RKO (cell line): ENCODE results near the gene ATRIP.
A peak's percentile ranks its signal among the peaks of the same experiment; 100 is the strongest.
"Not testable (repeated sequence)": the region's sequence is repeated elsewhere in the genome, so short reads cannot be mapped to it uniquely, and the experiment has no call there.

ENCODE experiments used
- DNase-seq: peaks from one replicate; pipeline ENCODE4 v3.0.0-alpha.2; 2016; ENCODE audit warnings: low spot score

The ATRIP gene

GRCh38 chr3:48437812-48438211 is 8.7 kb upstream of the ATRIP start:
- DNase-seq: no peak

- DNase-seq: peak; percentile 98
Observed at GRCh38 chr3:48439820-48440589, 6.5 kb upstream of the ATRIP start, which contains the start of the genes CCDC51 and TMA7. Gene CCDC51, minus strand, starts transcription at chr3:48440119. Its CDS starts 4,991 bp downstream, at chr3:48435128. Gene TMA7, plus strand, starts transcription at chr3:48440257. Its CDS starts 40 bp downstream, at chr3:48440297.

- DNase-seq: peak; percentile 21
Observed at GRCh38 chr3:48440590-48440958, 6.0 kb upstream of the ATRIP start.

- no peak for DNase-seq
Observed at GRCh38 chr3:48441940-48442339, 4.6 kb upstream of the ATRIP start.

- DNase-seq: peak; percentile 24
Observed at GRCh38 chr3:48445277-48445882, 1.2 kb upstream of the ATRIP start.

GRCh38 chr3:48446043-48446424 is 503 bp upstream of the ATRIP start:
- no peak for DNase-seq

- no peak for DNase-seq
Observed at GRCh38 chr3:48451270-48451669, 4.7 kb downstream of the ATRIP start.

GRCh38 chr3:48456456-48456855 is 9.9 kb downstream of the ATRIP start:
- DNase-seq: no peak

- DNase-seq: no peak
Observed at GRCh38 chr3:48459331-48459730, 12.8 kb downstream of the ATRIP start.

- no peak for DNase-seq
Observed at GRCh38 chr3:48459773-48460516, 13.4 kb downstream of the ATRIP start.

- no peak for DNase-seq
Observed at GRCh38 chr3:48460517-48460902, 14.0 kb downstream of the ATRIP start.

GRCh38 chr3:48461767-48462166 is 15.2 kb downstream of the ATRIP start:
- not testable (repeated sequence) for DNase-seq

- no peak for DNase-seq
Observed at GRCh38 chr3:48463703-48464102, 17.2 kb downstream of the ATRIP start.

- DNase-seq: no peak
Observed at GRCh38 chr3:48464713-48465221, 18.2 kb downstream of the ATRIP start.

GRCh38 chr3:48465237-48465530 is 18.6 kb downstream of the ATRIP start:
- DNase-seq: no peak

GRCh38 chr3:48465531-48466378 is 19.2 kb downstream of the ATRIP start:
- peak; percentile 93 for DNase-seq

- DNase-seq: no peak
Observed at GRCh38 chr3:48466386-48467109, 20.0 kb downstream of the ATRIP start.

- no peak for DNase-seq
Observed at GRCh38 chr3:48467110-48467454, 20.5 kb downstream of the ATRIP start.

- DNase-seq: no peak
Observed at GRCh38 chr3:48467473-48468267, 21.1 kb downstream of the ATRIP start.

- DNase-seq: no peak
Observed at GRCh38 chr3:48468329-48468731, 21.8 kb downstream of the ATRIP start.
